H1 (cell line): ENCODE results near the gene ARHGAP6.

Experiments
- ATF2 ChIP-seq: IDR thresholded peaks from 2 replicates; pipeline ENCODE4 v1.6.1; 2012; ENCODE audit warnings: low read length, inconsistent platforms
- CEBPB ChIP-seq: IDR thresholded peaks from 2 replicates; pipeline ENCODE4 v1.6.1; 2012; ENCODE audit warnings: low read depth, low read length
- CTCF ChIP-seq, 3 experiments: IDR thresholded peaks; 1 replicate in 2 of 3; 2 replicates in 1 of 3; pipeline versions ENCODE4 v1.5.1 to v1.6.1; 2011; ENCODE audit warnings: low read length in 3 of 3, mild to moderate bottlenecking in 3 of 3, inconsistent platforms in 2 of 3, low read depth in 1 of 3, moderate library complexity in 1 of 3; ENCODE audit not compliant: insufficient read depth in 1 of 3; ENCODE audit errors: control extremely low read depth in 1 of 3
- JUN ChIP-seq: IDR thresholded peaks from 2 replicates; pipeline ENCODE4 v1.6.1; 2011; ENCODE audit warnings: low read depth, mild to moderate bottlenecking, improper control_type of control experiment, low read length
- POLR2A ChIP-seq, 2 experiments: IDR thresholded peaks; 1 replicate in 1 of 2; 2 replicates in 1 of 2; pipeline ENCODE4 v1.6.1; 2011; ENCODE audit warnings: low read depth in 2 of 2, low read length in 2 of 2, mild to moderate bottlenecking in 2 of 2; ENCODE audit errors: control extremely low read depth in 1 of 2
- POLR2AphosphoS5 ChIP-seq: IDR thresholded peaks from 2 replicates; pipeline ENCODE4 v1.6.1; 2011; ENCODE audit warnings: low read depth, low read length
- SIN3A ChIP-seq, 2 experiments: IDR thresholded peaks in 1 of 2; conservative IDR thresholded peaks in 1 of 2; 2 replicates each; pipeline ENCODE4 v1.6.1; 2011 to 2012; ENCODE audit warnings: low read length in 2 of 2, improper control_type of control experiment in 1 of 2, low read depth in 1 of 2, mild to moderate bottlenecking in 1 of 2
- TAF7 ChIP-seq: optimal IDR thresholded peaks from 2 replicates; pipeline ENCODE3; 2011; ENCODE audit warnings: low read depth, mild to moderate bottlenecking, inconsistent platforms, low read length, moderate library complexity, borderline replicate concordance
- TF ChIP-seq, protein P1 (sequence below): IDR thresholded peaks from 2 replicates; pipeline ENCODE4 v1.6.1; 2012; ENCODE audit warnings: inconsistent platforms

GRCh38 chrX:11458170-11458569, 207.6 kb downstream of the ARHGAP6 start:
- TF ChIP-seq JUN: no peak
- no peak for TF ChIP-seq CTCF (IDR thresholded peaks at IDR 0.05; ENCODE audit: control extremely low read depth in 1 of 3, insufficient read depth in 1 of 3, low read depth in 1 of 3, low read length in 3 of 3)
- TF ChIP-seq ATF2: no peak
- TF ChIP-seq, protein P1, sequence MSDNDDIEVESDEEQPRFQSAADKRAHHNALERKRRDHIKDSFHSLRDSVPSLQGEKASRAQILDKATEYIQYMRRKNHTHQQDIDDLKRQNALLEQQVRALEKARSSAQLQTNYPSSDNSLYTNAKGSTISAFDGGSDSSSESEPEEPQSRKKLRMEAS: no peak
- TF ChIP-seq POLR2A (IDR thresholded peaks at IDR 0.05; ENCODE audit: control extremely low read depth in 1 of 2, low read depth in 2 of 2, low read length in 2 of 2): no peak
- no peak for TF ChIP-seq POLR2AphosphoS5
- TF ChIP-seq CEBPB: no peak
- TF ChIP-seq TAF7: no peak
- TF ChIP-seq SIN3A (conservative IDR thresholded peaks at IDR 0.05 in 1 of 2, IDR thresholded peaks at IDR 0.05 in 1 of 2; ENCODE audit: low read depth in 1 of 2, low read length in 2 of 2): no peak
